SK-N-SH treated with all-trans-retinoic acid at 6 μM for 48 hours (cell line): Measurements from ENCODE around the gene DEFB125.

ENCODE experiments used
- BACH2 ChIP-seq: fragments of 250-450 bp; sonication (Bioruptor Pico); IDR thresholded peaks from 2 replicates; pipeline ENCODE4 v1.9.0; 2021; ENCODE audit warnings: mild to moderate bottlenecking, borderline replicate concordance
- ESRRG ChIP-seq: fragments of 250-450 bp; sonication (Bioruptor Pico); IDR thresholded peaks from 2 replicates; pipeline ENCODE4 v1.6.1; 2021; ENCODE audit warnings: mild to moderate bottlenecking
- PATZ1 ChIP-seq: fragments of 250-450 bp; sonication (Bioruptor Pico); IDR thresholded peaks from 2 replicates; pipeline ENCODE4 v1.8.0; 2020; ENCODE audit warnings: mild to moderate bottlenecking, moderate library complexity, borderline replicate concordance
- ZC3H10 ChIP-seq: fragments of 250-450 bp; sonication (Bioruptor Pico); IDR thresholded peaks from 2 replicates; pipeline ENCODE4 v1.5.1; 2021; ENCODE audit warnings: mild to moderate bottlenecking, moderate library complexity

GRCh38 chr20:77231-77630 lies 10.2 kb upstream of the DEFB125 start:
- no peak for TF ChIP-seq PATZ1 (CRISPR knock-in tag)
- no peak for TF ChIP-seq ESRRG
- TF ChIP-seq ZC3H10 (CRISPR knock-in tag): no peak
- TF ChIP-seq BACH2: no peak
